AML-193 (cell line): ENCODE measurements around the gene ALG5.

Source experiments
- DNase-seq, 2 experiments: peaks; one replicate each; lab custom pipeline; 2025; lab: John Stamatoyannopoulos, UW

The ALG5 gene

DNA sequence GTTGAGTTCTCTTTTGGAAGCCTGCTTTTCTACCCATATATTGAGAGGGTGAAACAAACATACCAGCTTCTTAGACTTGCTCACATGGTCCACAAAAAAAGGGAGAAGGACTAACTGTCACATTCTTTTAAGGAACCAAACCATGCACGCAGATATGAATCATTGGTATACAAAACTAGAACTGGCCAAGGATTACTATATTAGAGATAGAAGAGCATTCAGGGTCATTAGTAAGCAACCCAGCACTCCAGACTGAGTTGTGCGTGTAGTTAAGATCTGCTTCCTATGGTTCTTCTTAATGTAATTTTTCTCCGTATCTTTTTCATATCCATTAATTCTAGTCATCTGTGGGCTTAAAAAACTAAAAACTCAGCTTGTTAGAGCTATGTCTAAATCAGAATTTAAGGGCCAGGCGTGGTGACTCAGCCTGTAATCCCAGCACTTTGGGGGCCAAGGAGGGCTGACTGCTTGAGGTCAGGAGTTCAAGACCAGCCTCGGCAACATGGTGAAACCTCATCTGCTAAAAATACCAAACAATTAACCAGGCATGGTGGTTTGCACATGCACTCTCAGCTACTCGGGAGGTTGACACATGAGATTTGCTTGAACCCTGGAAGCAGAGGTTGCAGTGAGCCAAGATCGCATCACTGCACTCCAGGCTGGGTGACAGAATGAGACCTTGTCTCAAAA, 19.6 kb downstream of the ALG5 start:
- DNase-seq: no peak

DNA sequence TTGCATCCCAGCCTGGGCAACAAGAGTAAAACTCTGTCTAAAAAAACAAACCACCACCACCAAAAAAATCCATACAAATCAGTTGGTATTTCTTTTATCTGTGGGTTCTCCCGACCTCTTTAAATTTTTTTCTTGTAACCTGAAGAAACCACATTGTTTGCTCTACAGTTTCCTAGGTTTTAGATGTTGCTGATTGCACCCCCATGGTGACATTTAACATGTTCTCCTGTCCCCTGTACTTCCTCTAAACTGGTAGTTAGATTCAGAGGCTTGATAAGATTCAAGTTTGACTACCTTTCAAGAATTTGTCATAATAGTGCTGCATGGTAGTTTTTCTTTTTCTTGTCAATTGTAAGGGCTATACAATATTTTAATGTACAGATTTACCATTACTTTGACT, 24.0 kb downstream of the ALG5 start:
- DNase-seq: no peak

DNA sequence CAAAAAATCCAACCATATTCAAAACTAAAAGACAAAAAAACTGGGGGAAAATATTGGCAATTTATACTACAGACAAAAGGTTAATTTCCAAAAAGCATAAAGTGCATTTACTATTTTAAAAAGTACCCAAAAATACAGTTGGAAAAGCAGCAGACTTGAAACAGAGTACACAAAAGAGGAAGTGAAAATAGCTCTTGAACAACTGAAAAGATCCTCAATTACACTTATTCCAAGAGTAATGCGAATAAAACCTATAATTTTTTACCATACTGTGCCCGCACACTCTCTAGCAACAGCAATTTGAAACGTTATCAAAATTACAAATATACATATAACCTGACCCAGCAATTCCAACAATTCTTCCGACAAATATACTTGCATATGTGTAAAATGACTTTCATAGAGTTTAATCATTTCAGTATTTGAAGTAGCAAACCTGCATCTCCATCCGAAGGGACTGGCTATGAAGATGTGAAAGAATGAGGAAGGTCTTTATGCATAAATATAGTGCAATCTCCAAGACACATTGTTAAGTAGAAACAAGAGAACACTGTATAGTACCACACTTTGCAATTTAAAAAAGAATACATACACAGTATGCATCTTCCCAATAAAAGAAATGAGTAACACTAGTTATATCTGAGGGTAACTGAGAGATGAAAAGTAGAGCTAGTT, 25.4 kb downstream of the ALG5 start:
- DNase-seq: peak in 1 of 2 experiments; percentile 21

DNA sequence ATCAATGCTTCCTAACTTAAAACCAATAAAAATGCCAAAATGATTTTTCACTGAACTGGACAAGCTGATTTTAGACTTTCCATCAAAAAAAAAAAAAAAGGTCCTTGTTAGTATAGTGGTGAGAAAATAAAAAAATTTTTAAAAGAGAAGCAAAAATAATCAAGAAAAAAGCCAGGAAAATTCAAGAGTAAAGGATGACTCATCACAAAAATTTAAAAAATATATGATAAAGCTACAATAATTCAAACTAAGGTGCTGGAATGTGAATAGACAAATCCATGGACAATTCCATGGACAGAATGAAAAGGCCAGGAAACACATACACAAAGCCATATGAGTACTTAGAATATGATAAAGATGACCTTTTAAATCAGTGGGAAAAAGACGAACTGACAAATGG, 26.1 kb downstream of the ALG5 start:
- DNase-seq: no peak

DNA sequence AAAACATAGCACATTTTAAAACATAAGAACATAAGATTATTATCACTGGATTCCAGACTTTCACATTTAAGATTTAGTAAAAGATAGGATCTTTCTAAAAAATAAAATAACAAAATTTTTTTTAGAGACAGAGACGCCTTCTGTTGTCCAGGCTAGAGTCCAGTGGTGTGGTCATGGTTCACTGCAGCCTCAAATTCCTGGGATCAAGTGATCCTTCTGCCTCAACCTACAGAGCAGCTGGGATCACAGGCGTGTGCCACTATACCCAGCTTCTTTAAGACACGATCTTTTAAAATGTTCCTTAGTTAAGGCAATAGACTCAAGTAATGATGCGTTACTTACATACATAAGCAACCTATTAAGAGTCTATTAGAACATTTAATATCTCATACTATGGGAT, 32.7 kb downstream of the ALG5 start:
- no peak for DNase-seq

DNA sequence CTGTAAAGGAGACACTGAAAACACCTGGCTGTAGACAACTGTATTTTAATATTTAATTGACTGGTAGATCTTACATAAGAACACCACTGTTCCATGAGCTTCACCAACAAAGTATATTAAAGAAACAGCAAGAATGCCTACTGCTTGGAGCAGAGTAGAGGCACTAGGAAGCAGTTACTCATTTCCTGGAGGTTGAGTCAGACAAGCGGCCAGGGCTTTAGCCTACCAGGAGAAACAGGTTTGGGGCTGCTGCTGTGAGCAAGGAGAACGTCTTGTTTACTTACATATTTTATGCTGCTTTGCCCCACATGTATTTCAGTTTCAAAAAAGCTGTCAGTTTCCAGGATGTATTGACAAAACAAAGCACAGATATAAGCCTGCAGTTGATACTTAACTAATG, 33.4 kb downstream of the ALG5 start:
- DNase-seq: no peak

DNA sequence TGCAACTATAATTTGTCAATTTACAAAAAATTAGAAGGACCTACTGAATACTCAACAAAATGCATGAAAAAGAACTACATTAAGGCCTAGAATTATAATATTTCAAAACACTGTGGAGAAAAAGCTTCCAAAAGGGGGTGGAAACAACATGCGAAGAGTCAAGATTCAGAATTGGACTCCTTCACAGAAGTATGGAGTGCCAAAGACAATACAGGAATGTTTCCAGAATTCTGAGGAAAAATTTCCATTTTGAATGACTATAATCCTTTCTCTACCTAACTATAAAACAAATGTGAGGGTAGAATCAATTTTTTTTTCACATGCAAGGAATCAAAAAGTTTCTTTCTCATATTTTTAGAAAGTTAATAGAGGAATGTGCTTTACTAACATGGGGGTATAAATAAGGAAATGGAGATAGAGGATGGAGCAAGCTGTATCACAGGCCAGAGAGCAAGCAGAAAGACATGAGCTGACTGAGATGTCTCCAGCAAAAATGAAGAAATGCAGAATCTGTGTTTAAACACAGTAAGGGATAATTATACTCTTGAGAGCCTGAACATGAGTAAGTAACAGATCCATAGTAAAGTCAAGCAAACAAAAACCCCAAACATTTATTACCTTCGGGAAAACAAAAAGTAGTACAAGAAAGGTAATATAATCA, 39.6 kb downstream of the ALG5 start:
- DNase-seq: no peak

DNA sequence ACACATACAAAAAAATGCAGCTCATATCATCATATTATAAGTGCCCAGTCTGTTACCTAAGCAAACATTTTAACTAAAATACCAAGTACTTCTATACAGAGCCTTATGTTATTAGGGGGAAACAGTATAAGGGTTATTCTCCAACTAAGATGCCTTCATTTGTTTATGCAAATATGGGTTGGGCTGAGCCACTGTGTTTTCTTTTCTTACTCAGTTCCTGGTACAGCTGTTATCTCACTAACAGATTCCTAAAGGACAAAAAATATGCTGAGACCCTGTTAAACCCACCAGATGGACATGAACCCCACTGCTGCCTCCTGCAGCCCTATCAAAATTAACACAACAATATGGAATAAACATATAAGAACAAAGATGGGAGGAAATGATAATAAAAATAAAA, 44.6 kb downstream of the ALG5 start:
- DNase-seq: no peak

DNA sequence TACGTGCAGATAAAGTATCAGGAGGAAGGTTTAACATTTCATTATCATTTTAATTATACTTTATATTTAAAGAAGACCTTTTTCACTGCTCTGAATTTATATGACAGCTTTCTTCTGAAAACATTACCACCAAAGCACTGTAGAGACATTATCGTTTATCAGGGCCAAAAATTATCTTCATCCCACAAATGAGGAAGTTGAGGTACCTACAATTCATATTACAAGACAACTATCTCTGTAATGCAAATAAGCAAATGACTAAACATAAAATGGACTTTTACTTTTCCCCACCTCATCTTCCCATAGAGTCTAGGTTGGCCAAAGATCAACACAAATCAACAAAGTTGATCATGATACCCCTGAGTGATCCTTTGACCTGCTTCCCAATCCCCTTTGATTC, 48.2 kb downstream of the ALG5 start:
- DNase-seq: no peak

DNA sequence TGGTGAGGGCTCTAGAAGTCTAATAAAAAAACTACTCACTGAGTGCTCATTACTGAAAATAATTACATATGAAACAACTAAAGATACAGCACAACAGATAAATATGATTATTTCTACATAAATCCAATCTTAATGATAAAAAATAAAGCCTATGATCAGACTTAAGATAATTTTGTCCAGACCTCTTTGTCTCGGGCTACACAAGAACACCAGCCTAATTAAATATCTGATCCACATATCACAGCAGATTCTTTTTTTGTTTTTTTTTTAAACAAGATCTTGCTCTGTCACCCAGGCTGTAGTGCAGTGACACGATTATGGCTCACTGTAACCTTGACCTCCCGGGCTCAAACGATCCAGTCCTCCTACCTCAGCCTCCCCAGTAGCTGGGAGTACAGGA, 48.8 kb downstream of the ALG5 start:
- DNase-seq: no peak

DNA sequence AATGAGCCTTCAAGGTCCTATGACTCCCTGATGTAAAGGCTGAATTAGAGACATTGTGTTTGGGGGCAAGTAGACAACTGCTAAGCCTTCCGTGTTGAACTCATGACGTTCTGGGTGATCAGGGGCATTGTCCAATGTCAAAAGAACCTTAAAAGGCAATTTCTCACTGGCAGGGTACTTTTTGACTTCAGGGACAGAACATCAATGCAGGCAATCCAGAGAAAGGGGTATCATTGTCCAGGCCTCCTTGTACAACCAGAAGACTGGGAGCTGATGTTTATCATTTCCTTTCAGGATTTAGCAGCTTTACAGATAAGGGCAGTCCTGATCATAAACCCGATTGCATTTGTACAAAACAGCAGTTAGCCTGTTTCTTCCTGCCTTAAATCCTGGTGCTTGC, 54.1 kb downstream of the ALG5 start:
- no peak for DNase-seq

DNA sequence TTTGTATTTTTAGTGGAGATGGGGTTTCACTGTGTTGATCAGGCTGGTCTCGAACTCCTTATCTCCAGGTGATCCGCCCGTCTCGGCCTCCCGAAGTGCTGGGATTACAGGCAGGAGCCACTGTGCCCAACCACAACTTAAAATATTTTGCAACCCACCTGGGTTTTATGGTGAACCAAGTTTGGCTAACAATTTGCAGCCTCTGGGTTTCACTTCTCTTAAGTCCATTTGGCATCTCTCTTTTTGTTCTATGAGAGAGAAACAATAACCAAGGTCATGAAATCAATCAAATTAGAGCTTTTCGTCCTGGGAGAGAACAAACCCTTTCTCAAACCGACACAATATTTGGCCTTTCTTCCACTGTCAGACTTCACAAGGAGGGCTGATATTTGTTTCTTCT, 73.5 kb downstream of the ALG5 start:
- no peak for DNase-seq

DNA sequence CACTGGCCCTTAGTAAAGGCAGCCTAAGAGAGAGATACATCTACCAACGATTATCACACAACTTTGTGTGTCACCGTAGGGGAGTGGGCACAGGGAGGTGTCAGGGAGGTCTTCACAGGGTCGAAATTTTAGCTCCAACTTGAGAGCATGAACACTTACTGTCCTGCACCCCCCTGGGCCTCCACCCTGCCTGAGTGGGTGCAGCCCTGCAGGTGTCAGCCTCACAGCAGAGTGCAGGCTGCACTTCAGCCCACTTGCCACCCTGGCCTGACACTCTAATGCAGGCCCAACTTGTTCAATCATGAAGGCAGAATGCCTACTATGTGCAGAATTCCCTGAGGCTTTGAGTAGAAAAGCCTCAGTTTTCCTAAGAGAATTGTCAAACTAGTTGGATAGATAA, 75.1 kb downstream of the ALG5 start:
- no peak for DNase-seq

DNA sequence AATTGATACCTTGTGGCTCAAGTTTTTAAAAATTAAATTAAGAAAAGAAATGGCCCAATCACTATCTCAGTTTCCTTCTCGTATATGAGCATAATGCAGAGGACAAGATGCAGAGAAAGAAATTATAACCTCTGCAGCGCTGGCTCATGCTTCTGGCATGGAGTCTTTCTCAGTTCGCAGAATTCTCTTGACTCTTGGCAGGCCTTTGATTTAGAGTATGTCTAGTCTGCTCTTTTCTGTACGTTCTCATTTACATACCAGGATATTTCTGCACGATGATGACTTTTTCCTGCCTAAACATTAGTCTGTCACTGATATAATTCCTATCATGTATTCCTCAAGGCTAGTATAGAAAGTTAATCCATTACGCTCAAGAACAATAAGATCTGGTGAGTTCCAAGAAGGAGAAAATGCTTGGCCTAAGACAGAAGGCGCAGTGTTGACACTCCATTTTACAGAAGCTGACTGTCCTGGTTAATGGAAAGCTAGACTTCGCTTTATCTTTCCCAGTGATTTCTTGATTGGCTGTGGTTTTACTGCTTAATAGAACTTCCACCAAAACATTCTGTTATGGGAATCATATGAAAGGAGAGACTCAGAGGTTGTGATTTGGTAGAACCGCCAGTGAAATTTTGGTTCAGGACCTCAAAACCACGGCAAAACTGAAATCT, 77.4 kb downstream of the ALG5 start:
- DNase-seq: no peak

DNA sequence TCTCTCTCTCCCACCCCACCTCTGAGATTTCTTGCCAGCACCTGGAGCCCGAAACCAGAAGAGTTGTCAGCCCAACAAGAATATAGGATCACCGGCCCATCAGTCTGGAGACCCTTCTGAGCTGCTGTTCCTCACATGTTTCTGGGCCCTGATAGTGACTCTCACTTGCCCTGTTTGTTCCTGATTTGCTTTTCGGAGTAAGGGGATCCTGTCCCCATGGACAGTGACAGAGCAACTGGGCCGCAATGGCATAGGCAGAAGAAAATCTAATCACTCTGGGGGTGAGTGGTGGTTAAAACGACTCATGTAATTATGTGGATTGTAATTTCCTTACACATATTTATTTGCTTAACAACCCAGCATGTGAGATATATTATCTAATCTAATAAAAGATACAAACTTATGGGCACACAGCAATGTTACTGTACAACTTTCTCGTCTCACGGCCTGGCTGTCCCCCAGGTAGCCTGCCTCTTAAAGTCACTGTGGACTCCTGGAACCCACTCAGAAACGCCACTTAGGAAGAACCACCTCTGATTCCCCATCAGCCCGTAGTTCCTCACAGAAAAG, 78.4 kb downstream of the ALG5 start:
- DNase-seq: no peak

DNA sequence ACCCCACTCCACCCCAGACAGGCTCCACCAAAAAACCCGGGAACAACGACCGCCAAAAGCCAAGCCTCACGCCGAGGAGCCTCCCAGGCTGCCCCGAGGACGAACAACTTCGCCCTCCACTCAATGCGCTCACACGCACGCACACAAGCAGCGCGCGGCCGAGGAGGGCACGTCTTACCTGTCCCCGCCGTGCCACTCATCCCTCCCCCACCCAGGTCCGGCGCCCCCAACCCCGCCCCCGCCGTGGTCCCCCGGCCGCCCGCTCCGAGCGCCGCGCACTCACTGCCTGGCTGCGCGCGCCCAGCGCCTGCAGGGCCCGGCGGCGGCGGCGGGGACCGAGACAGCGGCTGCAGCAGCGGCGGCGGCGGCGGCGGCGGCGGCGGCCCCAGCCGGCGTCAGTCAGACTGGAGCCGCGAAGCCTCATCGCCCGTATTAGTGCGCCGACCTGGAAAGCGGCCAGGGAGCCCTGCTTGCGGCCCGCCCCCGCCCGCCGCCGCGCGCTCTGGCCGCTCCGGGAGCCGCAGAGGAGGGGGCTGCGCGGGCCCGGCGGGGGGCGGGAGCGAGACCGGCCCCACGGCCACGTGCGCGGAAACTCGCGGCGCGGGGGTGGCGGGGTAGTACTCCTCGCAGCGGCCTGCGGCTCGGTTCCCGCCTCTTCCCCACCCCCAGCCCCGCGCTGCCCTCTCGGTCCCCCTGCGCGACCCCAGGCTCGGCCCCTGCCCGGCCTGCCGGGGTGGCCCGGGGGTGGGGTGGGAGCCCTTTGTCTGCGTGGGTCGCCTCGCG, 79.1 kb downstream of the ALG5 start, which contains the start of gene SMAD9:
SMAD9 (minus strand) TSS at position 406 of the 783 bp plus-strand sequence. CDS start 40,549 bp downstream, outside the sequence.
- DNase-seq: peak; percentile 20 to 27

DNA sequence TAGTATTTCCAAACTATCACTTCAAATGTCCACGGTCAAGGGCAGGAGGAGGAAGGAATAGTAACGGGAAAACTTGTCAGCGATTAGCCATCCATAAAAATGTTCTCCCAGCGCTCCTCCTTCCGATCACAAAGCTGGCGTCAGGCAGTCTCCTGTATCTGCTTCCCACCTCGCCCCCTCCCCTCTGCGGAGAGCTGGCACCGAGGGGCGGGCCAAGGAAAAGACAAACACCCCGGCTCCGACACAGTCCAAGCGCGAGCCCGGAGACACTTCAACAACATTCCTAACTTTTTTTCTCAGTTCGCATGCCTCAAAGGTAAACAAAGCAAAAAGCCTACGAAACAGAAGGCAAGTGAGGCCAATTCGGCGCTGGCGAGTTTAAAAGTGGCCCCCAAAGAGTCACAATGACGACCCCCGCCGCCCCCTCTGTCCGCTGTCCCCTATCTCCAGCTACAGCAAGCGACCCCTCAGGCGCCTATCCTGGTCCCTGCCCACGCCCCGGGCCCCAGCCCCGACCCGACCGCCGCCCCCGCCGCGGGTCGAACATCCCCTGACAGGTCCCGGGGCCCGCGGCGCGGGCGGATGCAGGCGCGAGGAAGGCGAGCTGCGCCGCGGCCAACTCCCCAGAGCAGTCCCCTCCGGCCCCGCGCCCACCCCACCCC, 79.8 kb downstream of the ALG5 start:
- DNase-seq: no peak

DNA sequence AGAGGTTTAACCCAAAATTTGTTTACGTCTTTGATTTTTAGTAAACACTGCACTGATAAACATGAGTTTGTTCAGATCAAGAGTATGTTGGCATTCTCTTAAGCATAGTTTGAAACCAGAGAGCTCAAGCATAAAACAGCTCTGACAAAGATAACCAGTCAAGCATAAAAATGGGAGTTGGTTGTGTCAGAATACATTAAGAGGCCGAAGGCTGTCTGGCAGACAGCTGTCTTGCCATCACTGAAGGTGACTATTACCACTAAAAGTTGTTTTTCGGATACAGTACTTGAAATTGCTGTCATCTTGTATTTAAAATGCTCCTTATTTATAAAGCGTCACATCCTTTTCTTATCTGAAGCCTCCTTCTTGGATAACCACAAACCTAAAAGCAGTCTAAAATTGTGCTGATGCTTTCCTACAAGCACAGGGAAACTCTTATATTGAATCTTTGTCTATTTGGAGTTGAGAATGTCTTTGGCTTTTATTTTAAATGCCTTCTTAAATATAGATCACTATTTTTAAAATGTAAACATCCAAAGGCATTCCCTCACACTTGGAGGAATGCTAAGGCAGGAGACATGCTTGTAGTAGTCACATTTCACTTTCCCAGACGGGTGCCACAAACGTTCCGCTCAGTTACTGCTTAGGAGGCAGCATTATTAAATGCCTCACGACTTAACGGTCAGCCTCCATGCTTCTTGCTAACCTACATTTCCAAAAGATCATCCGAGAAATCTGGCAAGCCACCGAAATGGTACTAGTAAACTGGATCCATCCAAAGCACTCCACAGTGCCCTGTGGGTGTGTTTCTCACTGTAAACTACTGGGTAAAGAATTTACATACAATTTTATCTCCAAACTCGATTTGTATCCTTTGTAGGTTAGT, 80.7 kb downstream of the ALG5 start:
- no peak for DNase-seq

DNA sequence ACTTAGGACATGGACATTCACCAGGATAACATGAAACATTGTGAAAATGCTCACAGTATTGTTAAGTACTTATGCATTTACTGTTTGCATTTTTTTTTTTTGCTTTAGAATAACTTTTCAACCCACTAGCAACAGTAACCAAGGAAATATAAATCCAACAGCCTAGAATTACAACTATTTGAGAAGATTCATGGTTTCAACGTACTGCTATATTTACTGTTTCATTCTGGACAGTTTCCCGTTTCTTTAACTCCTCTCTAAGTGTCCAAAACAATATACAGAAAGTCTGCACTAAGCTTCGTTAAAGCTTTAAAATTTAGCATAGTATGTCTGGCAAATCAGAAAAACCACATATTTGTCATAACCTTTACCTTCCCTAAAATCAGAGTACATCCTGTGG, 81.8 kb downstream of the ALG5 start:
- DNase-seq: no peak
